ENCODE data around the gene WDR12. TPM values are rescaled to one million over a fixed set of nuclear protein-coding genes. Genes with fewer than 3 reads are reported as not detected.
"Not testable (repeated sequence)": the region's sequence is repeated elsewhere in the genome, so short reads cannot be mapped to it uniquely, and the experiment has no call there.

The WDR12 gene
- 66.9 and 79.1 TPM in 2 replicates for total RNA-seq

GRCh38 chr2:202911512-202912341 is at the start of gene WDR12, which contains the start of gene CARF:
Gene WDR12, minus strand, starts transcription at chr2:202911673. Its CDS starts 197 bp downstream, at chr2:202911476.
Gene CARF, plus strand, starts transcription at chr2:202912275. Its CDS starts 29,628 bp downstream, at chr2:202941903.
- intact Hi-C loops (cut with micrococcal nuclease): loop anchor here (1.0 to 10.0 kb wide), 8 partner anchors 40 to 1269 kb away; partner anchors contain the start of genes FAM117B, ICA1L, ICOS and NBEAL1

DNA sequence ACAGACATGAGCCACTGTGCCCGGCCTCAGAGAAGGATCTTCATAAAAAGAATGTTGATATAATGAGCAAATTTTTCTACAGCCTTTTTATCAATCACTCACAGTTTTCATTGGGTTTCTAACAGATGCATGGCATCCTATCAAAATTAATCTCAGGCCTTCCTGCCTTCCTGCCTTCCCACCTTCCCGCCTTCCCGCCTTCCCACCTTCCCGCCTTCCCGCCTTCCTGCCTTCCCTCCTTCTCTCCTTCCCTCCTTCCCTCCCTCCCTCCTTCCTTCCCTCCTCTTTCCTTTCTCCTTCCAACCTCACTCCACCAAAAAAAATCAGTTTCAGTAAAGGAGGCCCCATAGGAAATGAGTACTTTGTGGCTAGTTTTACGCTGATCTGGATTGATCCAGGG is 49.1 kb upstream of the WDR12 start:
- intact Hi-C loops (cut with micrococcal nuclease): no loop called here

DNA sequence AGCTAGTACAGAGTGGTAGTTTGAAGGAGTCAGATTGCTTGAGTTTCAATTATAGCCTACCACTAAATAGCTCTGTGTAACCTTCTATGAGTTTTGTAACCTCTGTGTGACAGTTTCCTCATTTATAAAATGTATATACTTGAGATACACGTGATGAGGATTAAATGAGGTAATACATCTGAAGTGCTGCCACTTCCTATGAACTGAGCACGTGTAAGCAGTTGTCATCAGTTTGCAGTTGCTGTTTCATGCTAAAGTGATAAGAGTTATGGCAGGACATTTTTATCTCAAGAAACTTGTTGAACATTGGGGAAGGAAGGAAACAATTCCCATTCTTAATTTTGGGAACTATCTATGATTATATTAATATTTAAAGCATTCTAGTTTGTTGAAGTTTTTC is 39.1 kb upstream of the WDR12 start:
- intact Hi-C loops (cut with micrococcal nuclease): no loop called here

DNA sequence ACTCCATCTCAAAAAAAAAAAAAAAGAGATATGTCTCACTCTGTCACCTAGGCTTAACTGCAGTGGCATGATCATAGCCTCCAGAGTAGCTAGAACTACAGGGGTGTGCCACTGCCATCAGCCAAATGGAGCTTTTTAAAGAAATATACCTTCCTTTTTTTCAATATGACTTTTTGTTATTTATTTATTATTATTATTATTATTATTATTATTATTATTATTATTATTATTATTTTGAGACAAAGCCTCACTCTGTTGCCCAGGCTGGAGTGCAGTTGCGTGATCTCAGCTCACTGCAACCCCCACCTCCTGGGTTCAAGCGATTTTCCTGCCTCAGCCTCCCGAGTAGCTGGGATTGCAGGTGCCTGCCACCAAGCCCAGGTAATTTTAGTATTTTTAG is 37.9 kb upstream of the WDR12 start:
- intact Hi-C loops (cut with micrococcal nuclease): not testable (repeated sequence)

- intact Hi-C loops (cut with micrococcal nuclease): no loop called here
Observed at GRCh38 chr2:202945497-202945896, 34.0 kb upstream of the WDR12 start.

GRCh38 chr2:202944816-202945215 is 33.3 kb upstream of the WDR12 start:
- intact Hi-C loops (cut with micrococcal nuclease): no loop called here

GRCh38 chr2:202944408-202944807 is 32.9 kb upstream of the WDR12 start:
- intact Hi-C loops (cut with micrococcal nuclease): no loop called here

DNA sequence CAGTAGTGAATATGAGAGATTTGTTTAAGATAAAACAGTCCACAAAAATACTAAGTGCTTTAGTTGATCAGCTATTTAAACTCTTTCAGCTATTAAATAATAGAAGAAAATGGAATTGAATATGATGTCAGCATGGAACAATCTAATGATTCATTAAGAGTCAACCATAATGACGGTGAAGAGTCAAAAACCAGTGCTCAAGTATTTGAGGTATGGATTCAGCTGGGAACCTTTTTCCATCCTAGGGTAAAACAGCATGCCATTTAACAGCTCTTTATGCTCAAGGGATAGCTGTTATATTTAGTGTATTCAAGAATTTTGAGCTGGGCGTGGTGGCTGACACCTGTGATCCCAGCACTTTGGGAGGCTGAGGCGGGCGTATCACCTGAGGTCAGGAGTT is 30.3 kb upstream of the WDR12 start:
- intact Hi-C loops (cut with micrococcal nuclease): no loop called here

GRCh38 chr2:202938960-202939359 is 27.5 kb upstream of the WDR12 start:
- intact Hi-C loops (cut with micrococcal nuclease): no loop called here

DNA sequence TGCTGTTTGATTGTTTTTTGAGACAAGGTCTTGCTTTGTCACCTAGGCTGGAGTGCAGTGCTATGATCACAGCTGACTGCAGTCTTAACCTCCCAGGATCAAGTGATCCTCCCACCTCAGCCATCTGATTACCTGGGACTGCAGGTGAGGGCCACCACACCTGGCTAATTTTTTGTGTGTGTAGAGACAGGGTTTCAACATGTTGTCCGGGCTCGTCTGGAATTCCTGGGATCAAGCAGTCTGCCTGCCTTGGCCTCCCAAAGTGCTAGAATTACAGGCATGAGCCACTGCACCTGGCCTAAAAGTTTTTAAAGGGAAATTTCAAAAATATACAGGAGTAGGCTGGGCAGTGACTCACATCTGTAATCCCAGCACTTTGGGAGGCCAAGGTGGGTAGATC is 23.0 kb upstream of the WDR12 start:
- intact Hi-C loops (cut with micrococcal nuclease): no loop called here

DNA sequence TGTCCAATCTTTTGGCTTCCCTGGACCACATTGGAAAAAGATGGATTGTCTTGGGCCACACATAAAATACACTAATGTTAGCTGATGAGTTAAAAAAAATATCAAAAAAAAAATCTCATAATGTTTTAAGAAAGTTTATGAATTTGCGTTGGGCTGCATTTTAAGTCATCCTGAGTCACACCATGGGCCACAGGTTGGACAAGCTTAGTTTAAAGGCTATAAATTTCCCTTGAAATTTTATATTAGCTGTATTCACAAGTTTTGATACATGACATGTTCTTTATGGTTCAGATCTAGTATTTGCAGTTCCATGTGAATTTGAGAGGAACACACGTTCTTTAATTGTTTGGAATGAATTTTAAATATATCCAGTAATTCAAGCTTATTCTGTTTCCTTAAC is 22.5 kb upstream of the WDR12 start:
- intact Hi-C loops (cut with micrococcal nuclease): no loop called here

GRCh38 chr2:202933139-202933510 is 21.7 kb upstream of the WDR12 start:
- intact Hi-C loops (cut with micrococcal nuclease): no loop called here

DNA sequence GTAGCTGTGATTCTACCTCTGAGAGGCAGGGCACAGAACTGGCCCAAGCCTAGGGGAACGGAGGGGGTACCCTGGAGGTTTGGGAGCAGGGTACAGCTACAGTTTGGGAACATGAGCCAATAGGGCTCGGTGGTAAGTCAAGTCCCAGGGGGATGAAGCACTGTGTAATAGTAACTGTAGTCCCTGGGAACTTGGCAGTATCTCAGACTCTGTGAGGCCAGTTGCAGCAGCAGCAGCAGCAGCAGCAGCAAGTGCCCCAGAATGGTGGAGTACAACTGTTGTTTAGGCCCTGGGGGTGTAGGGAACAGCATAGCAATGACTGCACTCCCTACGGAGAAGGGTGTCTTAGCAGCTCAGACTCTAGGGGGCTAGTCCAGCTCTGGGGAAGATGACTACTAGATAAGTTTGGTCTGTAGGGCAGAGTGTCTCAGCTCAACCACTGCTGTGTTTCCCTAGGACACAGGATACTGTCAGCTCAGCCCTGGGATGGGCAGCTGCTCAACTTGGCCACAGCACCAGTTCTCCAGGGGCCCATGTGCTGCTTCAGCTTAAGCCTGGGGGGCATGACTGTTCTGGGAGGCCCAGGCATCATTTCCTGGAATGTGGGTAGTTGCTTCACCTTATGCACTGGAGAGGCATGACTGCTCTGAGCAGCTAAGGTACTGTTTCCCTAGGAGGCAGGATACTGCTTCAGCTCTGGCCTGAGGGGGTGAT is 21.1 kb upstream of the WDR12 start:
- intact Hi-C loops (cut with micrococcal nuclease): no loop called here

DNA sequence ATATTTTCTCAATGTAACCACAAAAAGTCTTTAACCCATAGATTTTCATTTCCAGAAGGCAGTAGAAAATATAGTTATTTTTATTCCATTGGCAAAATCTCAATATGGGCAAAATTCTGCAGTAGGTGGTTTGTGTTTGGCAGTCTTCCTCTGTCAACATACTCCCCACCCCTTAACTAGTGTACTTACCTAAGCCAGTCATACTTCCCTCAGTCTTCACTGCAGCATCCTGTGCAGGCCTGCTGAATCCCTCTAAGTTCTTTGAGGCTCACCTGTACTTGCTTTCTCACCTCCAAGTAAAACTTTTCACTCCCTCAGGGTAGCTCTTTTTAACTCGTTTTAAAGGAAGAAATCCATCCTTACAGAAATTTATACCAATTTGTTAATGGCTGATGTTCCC is 7.4 kb upstream of the WDR12 start:
- intact Hi-C loops (cut with micrococcal nuclease): loop anchor here (10.0 kb wide), 1 partner anchor 1016 kb away; the partner anchor contains the start of gene ICOS

DNA sequence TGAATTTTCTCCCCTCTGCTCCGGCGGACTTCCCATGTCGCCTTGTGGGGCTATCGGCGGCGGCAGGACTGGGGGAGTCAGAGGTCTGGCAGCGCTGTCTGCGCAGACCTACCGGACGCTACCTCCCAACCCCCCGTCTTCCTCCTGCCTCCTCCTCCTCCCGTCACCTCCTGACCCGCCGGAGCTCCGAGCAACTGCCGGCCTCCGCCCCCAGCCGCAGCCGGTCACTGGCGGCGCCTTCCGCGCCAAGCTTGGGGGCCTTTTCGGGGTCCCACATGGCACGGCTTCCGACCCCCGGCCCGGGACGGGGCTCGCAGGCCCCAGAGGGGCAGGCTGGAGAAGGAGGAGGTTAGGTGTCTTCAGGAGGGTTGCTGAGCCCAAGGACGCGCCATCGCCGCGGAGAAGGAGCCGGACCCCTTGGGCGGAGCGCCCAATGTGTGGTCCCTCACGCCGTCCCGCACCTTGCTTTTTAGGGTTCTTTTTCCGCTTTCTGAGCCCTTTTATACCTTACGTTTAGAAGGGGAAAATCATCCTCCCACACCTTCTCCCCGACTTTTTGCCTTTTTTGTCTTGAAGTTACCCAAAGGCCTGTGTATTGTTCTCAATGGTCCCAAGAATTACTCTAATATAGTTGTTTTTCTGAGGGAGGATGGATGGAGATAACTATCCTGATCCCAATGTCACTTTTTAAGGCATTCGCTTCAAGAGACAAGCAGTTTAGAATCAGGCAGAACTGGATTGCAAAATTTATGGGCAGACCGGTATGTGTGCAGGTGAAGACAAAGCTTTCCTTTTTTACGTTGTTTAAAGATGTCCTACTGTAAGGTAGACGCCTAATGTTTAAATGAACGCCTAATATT is 1.1 kb upstream of the WDR12 start:
- intact Hi-C loops (cut with micrococcal nuclease): loop anchor here (5.0 to 10.0 kb wide), 2 partner anchors 1022 to 1270 kb away; partner anchors contain the start of genes ICOS and TMEM237

DNA sequence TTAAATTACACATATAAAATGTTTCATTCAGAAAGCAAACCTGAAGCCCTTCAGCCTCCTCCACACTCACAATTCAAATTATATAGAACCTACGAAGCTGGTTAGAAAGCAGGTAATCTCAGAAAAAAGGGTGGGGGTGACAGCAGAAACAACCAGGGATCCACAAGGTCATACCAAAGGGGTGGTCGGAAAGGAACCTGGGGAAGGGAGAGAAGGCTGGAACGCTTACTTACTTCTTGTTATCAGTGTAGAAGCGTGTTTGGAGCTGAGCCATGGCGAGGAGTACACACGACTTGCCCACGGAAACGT is 316 bp downstream of the WDR12 start:
- intact Hi-C loops (cut with micrococcal nuclease): loop anchor here (1.0 to 10.0 kb wide), 8 partner anchors 40 to 1269 kb away; partner anchors contain the start of genes FAM117B, ICA1L, ICOS and NBEAL1

DNA sequence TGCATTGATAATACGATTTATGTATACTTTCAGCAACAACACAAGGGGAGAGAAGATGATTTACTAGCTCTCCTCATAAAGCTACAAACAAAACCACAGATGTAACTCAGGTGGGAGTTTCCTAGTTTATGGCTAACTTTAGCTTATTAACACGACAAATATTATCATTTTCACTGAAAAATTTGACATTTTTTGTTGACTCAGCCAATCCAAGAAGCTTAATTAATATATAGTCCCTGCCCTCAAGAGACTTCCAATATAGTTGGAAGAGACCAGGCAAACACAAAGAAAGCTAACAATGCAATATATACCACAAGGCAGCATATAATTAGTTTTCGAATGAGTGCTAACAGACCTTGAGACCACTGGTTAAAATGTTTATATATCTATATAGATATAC is 775 bp downstream of the WDR12 start:
- intact Hi-C loops (cut with micrococcal nuclease): loop anchor here (1.0 to 10.0 kb wide), 8 partner anchors 39 to 1268 kb away; partner anchors contain the start of genes FAM117B, ICA1L, ICOS and NBEAL1

- intact Hi-C loops (cut with micrococcal nuclease): loop anchor here (2.0 to 10.0 kb wide), 3 partner anchors 275 to 1268 kb away; partner anchors contain the start of genes FAM117B, ICOS and TMEM237
Observed at GRCh38 chr2:202910250-202910649, 1.2 kb downstream of the WDR12 start.

- intact Hi-C loops (cut with micrococcal nuclease): loop anchor here (2.0 to 10.0 kb wide), 3 partner anchors 275 to 1267 kb away; partner anchors contain the start of genes FAM117B, ICOS and TMEM237
Observed at GRCh38 chr2:202909394-202910192, 1.9 kb downstream of the WDR12 start.

- intact Hi-C loops (cut with micrococcal nuclease): no loop called here
Observed at GRCh38 chr2:202908186-202908585, 3.3 kb downstream of the WDR12 start.
